K562 (cell line): ENCODE data around the gene EPS8L1. TPM values are rescaled to one million over a fixed set of nuclear protein-coding genes. Genes with fewer than 3 reads are reported as not detected.
"Not testable (repeated sequence)": the region's sequence is repeated elsewhere in the genome, so short reads cannot be mapped to it uniquely, and the experiment has no call there.

Experiments
- ATAC-seq: fragments of 200-7000 bp; cut with Tn5 transposase; 3 replicates; pipeline ENCODE4 v1.9.1; 2020; ENCODE audit warnings: moderate library complexity
- BruUV-seq: library from RNA; stranded (reverse); fragments of 400-500 nt; replicated peaks from 2 replicates; lab custom pipeline; 2021; lab: Mats Ljungman, UMichigan
- CTCF ChIA-PET: fragments of 300-600 bp; formaldehyde crosslinking; extraction: SDS; loops from one replicate; lab custom pipeline; 2021; ENCODE audit warnings: low intra/inter-chr PET ratio; lab: Yijun Ruan, JAX
- POLR2A ChIA-PET: fragments of 300-600, 350-650 bp; sonication (Branson Sonifier 250); formaldehyde crosslinking; extraction: SDS; loops from one replicate; lab custom pipeline; 2021; ENCODE audit warnings: antibody characterized with exemption, inconsistent platforms; lab: Yijun Ruan, JAX
- DNase-seq, 4 experiments: peaks; one replicate each; pipeline versions ENCODE4 v3.0.0 to v3.0.0-alpha.2; 2011 to 2018; ENCODE audit warnings: low spot score in 3 of 4, mixed read lengths in 3 of 4; ENCODE audit errors: extremely low read depth in 1 of 4
- FAIRE-seq: peaks from 2 replicates; lab custom pipeline; 2011; peaks lifted over from hg19 to GRCh38; lab: Jason Lieb, UNC
- H2AFZ ChIP-seq: 2 replicates; pipeline ENCODE4 v1.6.0; 2011; ENCODE audit warnings: low read depth, low read length, control low read depth, inconsistent platforms
- H3K27ac ChIP-seq: fragments of 200-600 bp; 3 replicates; pipeline ENCODE4 v1.8.0; 2011; ENCODE audit warnings: low read depth, mild to moderate bottlenecking, control low read depth, inconsistent platforms, low read length, moderate library complexity, mixed read lengths; ENCODE audit errors: extremely low read depth
- H3K27me3 ChIP-seq, 2 experiments: fragments of 300-600 bp in 1 of 2; 2 replicates in 1 of 2; 3 replicates in 1 of 2; pipeline versions ENCODE4 v1.6.0 to v1.8.0; 2011; ENCODE audit warnings: inconsistent platforms in 2 of 2, low read length in 2 of 2, mild to moderate bottlenecking in 1 of 2, mixed read lengths in 1 of 2, moderate library complexity in 1 of 2; ENCODE audit not compliant: control insufficient read depth in 2 of 2, insufficient read depth in 2 of 2
- H3K36me3 ChIP-seq: fragments of 300-600 bp; 3 replicates; pipeline ENCODE4 v1.8.0; 2011; ENCODE audit warnings: mild to moderate bottlenecking, low read length, inconsistent platforms; ENCODE audit not compliant: control insufficient read depth, insufficient read depth
- H3K4me1 ChIP-seq, 2 experiments: fragments of 200-600 bp in 1 of 2; replicated peaks in 1 of 2; 2 replicates in 1 of 2; 3 replicates in 1 of 2; pipeline versions ENCODE4 v1.5.1 to v1.8.0; 2011; ENCODE audit warnings: inconsistent platforms in 2 of 2, low read length in 2 of 2, mild to moderate bottlenecking in 1 of 2, mixed read lengths in 1 of 2, moderate library complexity in 1 of 2; ENCODE audit not compliant: control insufficient read depth in 2 of 2, insufficient read depth in 2 of 2
- H3K4me2 ChIP-seq: 2 replicates; pipeline ENCODE4 v1.6.1; 2011; ENCODE audit warnings: low read length, control low read depth, inconsistent platforms, mixed read lengths; ENCODE audit not compliant: insufficient read depth
- H3K4me3 ChIP-seq: fragments of 200-600 bp; sonication (generic), shearing (Covaris generic); 2 replicates; pipeline ENCODE4 v1.5.1; 2016; ENCODE audit warnings: control low read depth, inconsistent platforms
- H3K79me2 ChIP-seq: fragments of 200-600 bp; 3 replicates; pipeline ENCODE4 v1.8.0; 2011; ENCODE audit warnings: low read length, inconsistent platforms; ENCODE audit not compliant: control insufficient read depth, insufficient read depth
- H3K9ac ChIP-seq, 2 experiments: 2 replicates each; pipeline versions ENCODE4 v1.6.0 to v1.6.1; 2011; ENCODE audit warnings: low read depth in 2 of 2, low read length in 2 of 2, control low read depth in 1 of 2, inconsistent platforms in 1 of 2, mild to moderate bottlenecking in 1 of 2, mixed read lengths in 1 of 2; ENCODE audit not compliant: insufficient read depth in 1 of 2
- H3K9me1 ChIP-seq: one replicate; pipeline ENCODE4 v1.6.0; 2011; ENCODE audit warnings: inconsistent platforms, mild to moderate bottlenecking, low read length, moderate library complexity; ENCODE audit not compliant: control insufficient read depth, insufficient read depth
- H3K9me3 ChIP-seq: replicated peaks from 2 replicates; pipeline ENCODE4 v1.5.1; 2011; ENCODE audit warnings: low read depth, low read length, inconsistent platforms; ENCODE audit not compliant: control insufficient read depth, insufficient read depth
- H4K20me1 ChIP-seq: replicated peaks from 2 replicates; pipeline ENCODE4 v1.6.1; 2011; ENCODE audit warnings: low read length, inconsistent platforms, mixed read lengths; ENCODE audit not compliant: control insufficient read depth, insufficient read depth
- BCOR ChIP-seq: fragments of 450-650 bp; IDR thresholded peaks from 2 replicates; pipeline ENCODE4 v1.6.1; 2016
- POLR2B ChIP-seq: fragments of 450-650 bp; IDR thresholded peaks from 2 replicates; pipeline ENCODE4 v1.6.1; 2018; ENCODE audit warnings: low read depth; ENCODE audit not compliant: partially characterized antibody
- POLR2G ChIP-seq: fragments of 200-400 bp; formaldehyde crosslinking; IDR thresholded peaks from 2 replicates; pipeline ENCODE4 v1.6.1; 2017; ENCODE audit warnings: low read depth, mild to moderate bottlenecking, antibody characterized with exemption, low read length, moderate library complexity
- SUPT5H ChIP-seq: fragments of 450-650 bp; IDR thresholded peaks from 2 replicates; pipeline ENCODE4 v1.6.1; 2016
- ZBED1 ChIP-seq: IDR thresholded peaks from 2 replicates; pipeline ENCODE4 v1.6.1; 2014
- ZNF146 ChIP-seq: IDR thresholded peaks from one replicate; pipeline ENCODE4 v1.6.1; 2018; ENCODE audit warnings: missing compliant biosample characterization; ENCODE audit not compliant: unreplicated experiment
- ZNF217 ChIP-seq: sonication (generic); formaldehyde crosslinking; IDR thresholded peaks from 2 replicates; pipeline ENCODE4 v1.8.0; 2022; ENCODE audit warnings: mild to moderate bottlenecking, missing genetic modification reagents
- WGBS: fragments of 100-300 bp; shearing (Covaris generic); methylation state at CpG from one replicate; pipeline ENCODE4 v1.1.6; 2016; ENCODE audit warnings: low coverage, mixed read lengths; ENCODE audit not compliant: insufficient coverage; ENCODE audit errors: missing lambda C conversion rate; 5-methylcytosine and 5-hydroxymethylcytosine counted together
- in situ Hi-C: fragments of 300-500 bp; cut with MboI; formaldehyde crosslinking; loops from 4 replicates; pipeline ENCODE4 v1.15.0; 2018; ENCODE audit warnings: inconsistent platforms, mixed read lengths
- intact Hi-C: fragments of 100-400 bp; cut with micrococcal nuclease; formaldehyde crosslinking; loops from 2 replicates; pipeline ENCODE4 v1.14.2; 2022
- polyA plus RNA-seq, 8 experiments: library from polyadenylated mRNA; depleted of rRNA in 4 of 8; stranded (reverse) in 5 of 8; unstranded in 3 of 8; fragments of >200 nt; fragmentation: Nextera tagmentation in 2 of 8; fragmentation: Illumina TruSeq in 1 of 8; extraction: Ambion mirVana in 2 of 8; extraction: Trizol in 1 of 8; gene quantifications; 2 replicates each; pipeline versions ENCODE4 v1.2.1 to v1.2.3, GENCODE V29; 2011 to 2014; ENCODE audit warnings: inconsistent platforms in 1 of 8, missing spikeins in 1 of 8
- total RNA-seq, 7 experiments: library from RNA; depleted of rRNA in 6 of 7; stranded (reverse); fragments of >200 nt in 6 of 7; fragmentation: Illumina TruSeq in 2 of 7; extraction: Trizol in 2 of 7; gene quantifications; 2 replicates each; pipeline versions ENCODE4 v1.2.1 to v1.2.3, GENCODE V29; 2011 to 2021; ENCODE audit warnings: low replicate concordance in 1 of 7

The EPS8L1 gene
- total and polyA plus RNA-seq, 9 of the 15 experiments (the other 6 are each of a cell fraction or from before 2014, with no cell fraction given) = 0.35 to 22.1 (median 11.9) TPM

GRCh38 chr19:55106591-55106990 is 30.9 kb downstream of the EPS8L1 start:
- no peak overlapping the region for H3K27ac ChIP-seq
- H3K9me1 ChIP-seq = no peaks in the 10 kb centered on the region
- peaks cover 67% of the 10 kb centered on the region; the same call in 2 of the 3 replicates for H3K36me3 ChIP-seq
- 93% methylated on average over 6 of the region's 6 CpGs for WGBS
- no peak; the same call in 2 of the 3 replicates for ATAC-seq
- peaks cover 22% of the 10 kb centered on the region for H3K79me2 ChIP-seq
- H3K9me3 ChIP-seq = no peaks in the 10 kb centered on the region
- H3K4me1 ChIP-seq = peaks cover 2 to 21% of the 10 kb centered on the region in 2 experiments; a peak in 3 of 5 replicates
- H3K9ac ChIP-seq = peak overlapping the region in 1 of 2 experiments; percentile 68; a peak in 2 of 4 replicates
- BruUV-seq = no TSS peak
- peaks cover 4% of the 10 kb centered on the region; the same call in 1 of the 2 replicates for H4K20me1 ChIP-seq
- ChIA-PET POLR2A (interaction anchor here (0.8 to 1.3 kb wide), 7 partner anchors 8 to 33 kb away, joined by 3 to 7 read pairs (median 4); partner anchors contain the start of gene PPP1R12C), CTCF (no interaction called here)
- no peaks in the 10 kb centered on the region for H3K27me3 ChIP-seq
- TF ChIP-seq ZNF217 (CRISPR knock-in tag) (no peak), SUPT5H (0 out of 2 replicates have a peak, but pooled peaks have one; percentile 21), ZBED1 (no peak), POLR2B (no peak), POLR2G (0 out of 2 replicates have a peak, but pooled peaks have one; percentile 18)
- H3K4me3 ChIP-seq = no peak overlapping the region
- in situ Hi-C loops = no loop called here
- H3K4me2 ChIP-seq = no peak overlapping the region
- FAIRE-seq = no peak
- no peak for DNase-seq
- H2AFZ ChIP-seq = no peak overlapping the region
- intact Hi-C loops = no loop called here

GRCh38 chr19:55107252-55107651 is 31.6 kb downstream of the EPS8L1 start:
- H3K4me2 ChIP-seq, H3K4me3 ChIP-seq, H3K9ac ChIP-seq, H3K9me3 ChIP-seq, DNase-seq, H2AFZ ChIP-seq, H3K9me1 ChIP-seq, H4K20me1 ChIP-seq, H3K27ac ChIP-seq, FAIRE-seq, BruUV-seq, ATAC-seq, CTCF ChIA-PET, intact Hi-C loops, in situ Hi-C loops, H3K27me3 ChIP-seq: not testable (repeated sequence)
- H3K79me2 ChIP-seq = peaks cover 29% of the 10 kb centered on the region
- POLR2A ChIA-PET = interaction anchor here (0.9 to 1.3 kb wide), 3 partner anchors 8 to 11 kb away, joined by 4 to 7 read pairs (median 4); partner anchors contain the start of gene PPP1R12C
- TF ChIP-seq BCOR (peak; percentile 57; the same call in 1 of the 2 replicates), ZNF146 (CRISPR knock-in tag) (peak; percentile 82)
- H3K4me1 ChIP-seq = peaks cover 2 to 23% of the 10 kb centered on the region in 2 experiments; a peak in 3 of 5 replicates
- peaks cover 65% of the 10 kb centered on the region; the same call in 2 of the 3 replicates for H3K36me3 ChIP-seq
- 96% methylated on average over 3 of the region's 3 CpGs for WGBS
